GDM1 (cell line): ENCODE results near the gene CDK1.

ENCODE experiments used
- DNase-seq: peaks from one replicate; lab custom pipeline; 2025; lab: John Stamatoyannopoulos, UW

The CDK1 gene

GRCh38 chr10:60778971-60779796 is 906 bp downstream of the CDK1 start:
- DNase-seq = no peak

- DNase-seq = no peak
Observed at GRCh38 chr10:60781661-60782060, 3.4 kb downstream of the CDK1 start.

- no peak for DNase-seq
Observed at GRCh38 chr10:60784641-60785040, 6.4 kb downstream of the CDK1 start.

- no peak for DNase-seq
Observed at GRCh38 chr10:60788544-60788943, 10.3 kb downstream of the CDK1 start.

- DNase-seq = no peak
Observed at GRCh38 chr10:60789340-60789739, 11.1 kb downstream of the CDK1 start.

GRCh38 chr10:60794953-60795352 is 16.7 kb downstream of the CDK1 start:
- DNase-seq = no peak

DNA sequence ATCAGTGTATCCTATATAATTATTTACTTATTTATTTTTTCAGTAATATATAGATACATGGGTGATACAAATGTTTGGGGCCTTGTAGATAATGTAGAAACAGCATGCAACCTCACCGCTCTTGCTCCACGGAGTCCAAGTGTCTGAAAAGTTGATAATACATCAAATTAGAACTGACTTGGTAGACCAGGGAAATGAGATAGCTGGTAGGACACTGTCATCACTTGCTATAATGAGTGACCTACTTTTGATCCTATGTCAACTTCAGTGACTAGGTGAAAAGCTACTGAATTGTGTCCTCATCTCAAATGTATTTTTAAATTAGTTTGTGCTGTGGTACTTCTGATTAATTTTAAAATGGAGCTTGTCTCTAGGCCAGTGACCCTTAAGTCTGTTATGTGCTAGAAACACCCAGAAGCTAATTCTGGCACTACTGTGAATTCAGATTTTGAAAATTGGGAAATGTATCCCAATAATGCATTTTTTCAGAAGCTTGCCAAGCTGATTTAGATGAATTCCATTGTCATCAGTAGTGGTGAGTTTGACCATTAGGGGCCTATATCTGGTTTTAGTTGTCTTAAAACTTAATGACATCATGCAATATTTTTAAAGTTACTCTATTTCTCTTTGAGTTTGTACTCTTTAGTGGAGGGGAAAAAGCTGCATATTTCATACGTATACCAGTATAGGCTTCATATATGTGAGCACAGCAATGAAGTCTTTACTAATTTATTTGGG is 17.4 kb downstream of the CDK1 start:
- DNase-seq = no peak

DNA sequence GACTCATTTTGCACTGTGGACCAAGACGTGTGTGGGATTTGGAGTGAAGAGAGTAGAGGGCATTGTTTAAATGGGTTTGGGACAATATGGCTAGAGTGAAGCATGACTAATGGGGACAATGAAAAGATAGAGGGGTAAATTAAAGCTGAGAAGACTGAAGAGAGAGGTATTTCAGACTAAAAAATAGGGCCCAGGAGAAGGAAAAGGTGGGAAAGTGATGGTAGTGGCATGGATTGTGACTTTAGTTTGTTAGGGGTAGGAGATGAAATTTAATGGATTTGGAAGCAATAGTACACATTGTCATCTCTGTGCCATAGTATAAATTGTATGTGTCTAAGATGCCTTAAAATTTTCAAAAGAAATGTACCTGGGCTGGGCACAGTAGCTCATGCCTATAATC is 18.2 kb downstream of the CDK1 start:
- DNase-seq = no peak

DNA sequence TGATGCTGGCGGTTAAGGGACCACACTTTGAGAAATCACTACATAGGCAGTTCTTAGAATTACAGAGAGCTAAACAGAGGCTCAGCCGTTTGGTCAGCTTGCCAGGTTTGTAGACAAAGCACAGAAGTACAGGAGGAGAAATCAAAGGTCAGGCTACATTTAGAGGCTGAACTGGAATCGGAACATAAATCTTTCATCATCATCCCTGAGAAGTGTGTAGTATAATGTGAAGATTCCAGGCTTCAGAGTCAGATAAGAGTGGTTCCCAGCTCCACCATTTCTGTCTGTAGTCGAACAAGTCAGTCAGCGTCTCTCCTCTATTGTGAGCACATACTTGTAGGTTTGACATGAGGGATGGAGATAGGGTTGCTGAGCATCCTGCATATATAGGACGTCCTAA is 18.9 kb downstream of the CDK1 start:
- DNase-seq = no peak

GRCh38 chr10:60798031-60798430 is 19.8 kb downstream of the CDK1 start:
- DNase-seq = no peak

GRCh38 chr10:60798870-60799269 is 20.6 kb downstream of the CDK1 start:
- no peak for DNase-seq

DNA sequence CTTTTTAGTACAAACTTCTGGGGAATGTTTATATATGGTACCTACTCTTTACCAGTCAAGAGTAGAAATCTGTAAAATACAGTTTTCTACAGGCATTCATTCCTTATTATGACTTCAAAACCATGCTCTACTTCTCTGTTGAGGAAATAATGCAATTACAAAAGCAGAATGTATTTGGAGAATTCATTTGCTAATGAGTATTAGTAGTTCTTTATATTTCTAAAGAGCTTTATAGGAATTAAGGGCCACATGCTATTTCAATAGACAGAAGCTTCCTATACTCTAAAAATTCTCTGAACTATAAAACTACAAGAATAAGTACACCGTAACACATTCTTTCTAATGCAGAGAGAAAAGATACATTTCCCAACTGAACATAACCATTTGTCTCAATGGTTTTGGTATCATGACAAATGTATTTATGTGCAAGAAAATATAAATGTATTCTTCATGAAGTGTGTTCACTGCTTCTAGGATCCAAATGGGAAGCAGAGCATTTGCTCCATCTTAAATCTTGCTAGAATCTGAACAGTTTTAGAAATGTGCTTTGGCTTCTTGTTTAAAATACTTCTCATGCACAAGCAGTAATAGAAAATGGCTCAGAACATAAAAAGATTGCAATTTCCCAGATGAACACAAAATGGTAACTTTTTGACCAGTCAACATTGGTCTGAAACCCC is 21.8 kb downstream of the CDK1 start:
- DNase-seq = no peak

- DNase-seq = no peak
Observed at GRCh38 chr10:60800918-60801317, 22.6 kb downstream of the CDK1 start.

- no peak for DNase-seq
Observed at GRCh38 chr10:60801522-60801921, 23.2 kb downstream of the CDK1 start.

DNA sequence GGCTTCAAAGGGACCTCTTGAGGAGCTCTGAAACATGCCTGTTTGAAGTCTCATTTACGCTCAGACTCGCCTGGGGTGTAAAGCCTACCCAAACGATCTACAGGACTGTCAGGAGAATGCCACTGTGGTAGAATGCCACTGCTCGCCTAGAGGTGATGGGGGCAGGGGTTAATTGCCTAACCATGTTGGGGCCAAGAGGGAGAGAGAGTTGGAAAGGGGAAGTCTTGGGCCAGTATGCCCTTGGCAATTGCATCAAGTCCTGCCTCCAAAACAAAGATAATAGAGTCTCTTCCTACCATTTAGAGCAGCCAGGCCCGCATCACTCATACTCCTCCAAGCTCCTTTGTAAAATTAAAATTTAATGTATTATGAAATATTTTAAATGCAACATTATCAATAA is 25.2 kb downstream of the CDK1 start:
- DNase-seq = no peak

- DNase-seq = no peak
Observed at GRCh38 chr10:60803865-60804264, 25.6 kb downstream of the CDK1 start.

DNA sequence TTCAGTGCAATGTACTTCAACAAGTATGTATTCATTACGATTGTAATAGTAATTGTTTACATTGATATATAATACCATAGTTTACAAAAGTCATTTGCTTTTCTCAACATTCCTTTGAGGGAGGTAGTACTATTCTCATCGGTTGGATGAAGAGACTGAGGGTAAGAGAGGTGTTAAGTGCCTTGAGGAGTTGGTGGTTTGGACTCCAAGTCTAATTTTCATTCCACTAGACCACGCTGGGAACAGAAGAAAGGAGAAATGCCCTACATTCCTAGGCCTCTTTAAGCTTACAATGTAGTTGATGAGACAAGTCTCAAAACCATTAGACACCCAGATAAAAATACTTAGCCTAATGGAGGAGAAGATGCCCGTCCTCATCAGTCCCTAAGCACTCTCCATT is 28.6 kb downstream of the CDK1 start:
- DNase-seq = no peak

- DNase-seq = no peak
Observed at GRCh38 chr10:60807499-60807898, 29.2 kb downstream of the CDK1 start.

GRCh38 chr10:60808036-60808435 is 29.8 kb downstream of the CDK1 start:
- no peak for DNase-seq

- DNase-seq = no peak
Observed at GRCh38 chr10:60809157-60809556, 30.9 kb downstream of the CDK1 start.

DNA sequence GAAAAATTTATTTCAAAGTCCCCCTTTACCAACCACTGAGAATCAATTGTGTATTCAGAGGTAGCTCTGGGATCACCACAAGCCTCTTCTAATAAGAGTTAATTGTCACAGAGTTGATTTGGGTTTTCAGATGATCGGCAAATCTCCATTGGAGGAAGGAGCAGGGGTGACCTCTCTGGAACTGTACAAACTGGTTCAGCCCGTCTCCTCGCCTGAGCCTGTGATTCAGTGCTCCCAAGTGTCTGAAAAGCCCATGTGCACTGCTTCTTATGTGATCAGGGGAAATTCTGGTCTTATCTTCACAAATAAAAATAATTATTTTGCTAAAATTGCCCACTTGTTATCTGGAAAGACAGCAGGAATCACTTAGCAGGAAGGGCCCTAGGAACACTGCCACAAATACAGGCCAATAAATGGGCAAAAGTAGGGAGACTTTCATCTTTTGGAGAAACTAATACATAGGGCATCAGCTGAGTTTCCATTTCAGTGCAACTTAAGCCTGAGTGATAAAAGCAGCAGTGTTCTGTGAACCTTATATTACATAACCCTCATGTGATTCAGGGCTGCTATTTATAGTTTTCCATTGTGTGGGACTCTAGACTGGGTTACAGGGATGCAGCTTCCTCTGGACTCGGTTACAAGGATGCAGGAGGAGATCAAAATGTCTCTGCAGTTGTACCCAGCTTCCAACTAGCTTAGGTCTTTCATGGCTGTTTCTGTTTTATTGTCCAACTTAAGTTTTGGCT is 32.3 kb downstream of the CDK1 start:
- DNase-seq = no peak
